HG03469 (cell line): ENCODE measurements around the gene PLXDC2.
"Not testable (repeated sequence)": the region's sequence is repeated elsewhere in the genome, so short reads cannot be mapped to it uniquely, and the experiment has no call there.

Experiments
- ATAC-seq: cut with Tn5 transposase; IDR thresholded peaks from one replicate; pipeline ENCODE4 v1.9.1; 2021; ENCODE audit warnings: mild to moderate bottlenecking, moderate library complexity, moderate number of reproducible peaks; ENCODE audit not compliant: unreplicated experiment

Gene PLXDC2

DNA sequence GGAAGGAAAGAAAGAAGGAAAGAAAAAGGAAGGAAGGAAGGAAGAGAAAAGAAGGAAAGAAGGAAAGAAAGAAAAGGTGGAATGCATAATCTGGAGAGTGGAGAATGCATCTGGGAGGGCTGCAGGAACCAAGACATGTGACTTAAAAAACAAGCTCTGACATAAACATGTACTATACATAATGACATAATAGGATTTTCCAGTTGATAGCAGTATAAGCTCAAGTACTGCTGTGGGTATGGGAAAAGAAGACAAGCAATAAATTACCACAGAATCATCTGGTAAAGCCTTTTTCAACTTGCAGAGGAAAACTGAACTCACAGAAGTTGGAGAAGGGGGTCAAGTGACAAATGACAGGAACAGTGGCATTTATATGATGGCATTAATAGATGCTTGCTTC is 345.9 kb downstream of the PLXDC2 start:
- no peak for ATAC-seq

DNA sequence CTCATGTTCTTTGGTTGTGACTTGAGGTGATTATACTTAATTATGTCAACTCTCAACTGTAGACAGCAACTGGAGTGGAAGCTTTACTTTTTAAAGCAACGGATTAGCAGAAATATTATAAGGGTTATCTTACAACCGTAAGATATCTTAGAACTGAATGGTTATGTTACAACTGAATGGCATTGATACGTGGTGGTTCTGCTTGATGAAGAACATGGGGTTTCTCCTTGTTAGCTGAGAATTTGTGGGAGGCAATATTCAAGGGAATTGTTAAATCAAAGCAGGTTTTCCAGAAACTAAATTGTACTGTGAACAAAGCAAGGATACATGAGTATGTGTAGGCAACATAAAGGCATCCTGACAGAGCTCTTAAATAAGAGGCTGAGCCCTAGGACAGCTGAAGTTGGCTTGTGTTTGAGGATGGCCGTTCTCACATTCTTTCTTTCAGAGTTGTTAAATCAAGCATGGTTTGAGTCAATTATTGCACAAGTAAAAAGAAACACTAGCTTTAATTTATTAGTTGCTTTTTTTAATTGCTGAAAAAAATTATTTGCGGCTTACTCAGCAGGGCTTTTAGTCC is 350.0 kb downstream of the PLXDC2 start:
- no peak for ATAC-seq

DNA sequence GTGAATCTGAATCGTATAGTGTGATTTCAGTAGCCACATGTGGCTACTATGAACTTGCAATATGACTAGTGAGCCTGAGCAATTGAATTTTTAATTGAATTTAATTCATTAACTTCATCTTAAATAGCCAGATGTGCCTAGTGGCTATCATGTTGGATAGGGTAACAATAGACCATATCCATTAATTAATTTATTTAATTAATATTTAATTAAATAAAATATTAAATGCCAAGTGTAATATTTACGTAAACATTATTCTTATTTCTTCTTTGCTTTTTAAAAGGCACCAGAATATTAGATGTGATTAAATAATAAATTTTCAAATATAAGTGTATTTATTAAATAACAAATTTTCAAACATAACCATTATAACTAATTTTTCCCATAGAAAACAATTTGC is 354.4 kb downstream of the PLXDC2 start:
- no peak for ATAC-seq

DNA sequence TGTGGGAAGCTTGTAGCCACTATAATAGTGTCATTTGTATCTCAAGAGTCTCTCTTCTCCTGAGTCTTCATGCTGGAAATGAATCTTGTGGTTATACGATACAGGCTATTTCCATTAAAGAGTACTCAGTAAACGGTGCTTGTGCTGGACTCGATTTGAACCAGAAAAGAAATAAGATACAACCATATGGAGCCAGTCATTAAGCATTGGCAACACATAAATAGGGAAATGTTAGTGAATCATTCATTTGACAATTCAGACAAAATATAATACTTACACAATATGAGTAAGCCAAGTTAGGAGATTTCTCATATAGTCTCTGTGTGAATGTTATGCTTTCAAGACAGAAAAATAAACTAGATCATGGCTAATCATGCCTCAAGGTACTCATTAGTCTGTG is 356.8 kb downstream of the PLXDC2 start:
- no peak for ATAC-seq

DNA sequence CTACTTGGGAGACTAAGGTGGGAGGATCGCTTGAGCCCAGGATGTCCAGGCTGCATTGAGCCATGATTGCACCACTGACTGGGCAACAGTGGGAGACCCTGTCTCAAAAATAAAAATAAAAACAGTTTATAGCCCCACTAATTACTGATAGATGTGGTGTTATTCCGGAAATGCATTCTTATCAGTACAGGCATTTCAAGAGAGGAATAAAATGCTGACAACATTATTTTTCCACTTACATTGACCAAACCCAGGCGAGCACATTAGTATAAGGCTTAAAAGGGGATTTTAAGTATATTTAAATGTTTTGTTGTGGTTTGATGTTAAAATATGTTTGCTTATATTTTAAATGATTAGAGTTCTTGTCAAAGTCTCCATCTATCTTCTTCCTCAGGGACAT is 359.5 kb downstream of the PLXDC2 start:
- no peak for ATAC-seq

DNA sequence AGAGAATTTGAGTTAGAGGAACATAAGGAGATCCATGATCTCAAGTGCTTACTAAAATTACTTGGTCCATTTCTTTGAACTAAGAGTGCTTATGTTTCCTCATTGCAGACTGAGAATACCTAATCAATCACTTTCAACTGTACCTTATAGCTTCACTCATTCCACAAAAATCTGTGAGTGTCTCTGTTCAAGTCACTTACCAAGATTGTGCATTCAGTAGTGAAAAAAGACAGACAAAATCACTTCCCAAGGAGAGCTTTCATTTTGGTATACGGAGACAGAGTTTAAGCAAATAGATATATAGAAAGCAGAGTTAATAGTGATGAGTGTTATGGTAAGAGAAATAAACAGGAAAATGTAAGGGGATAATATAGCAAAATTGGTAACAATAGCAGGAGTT is 364.5 kb downstream of the PLXDC2 start:
- no peak for ATAC-seq

DNA sequence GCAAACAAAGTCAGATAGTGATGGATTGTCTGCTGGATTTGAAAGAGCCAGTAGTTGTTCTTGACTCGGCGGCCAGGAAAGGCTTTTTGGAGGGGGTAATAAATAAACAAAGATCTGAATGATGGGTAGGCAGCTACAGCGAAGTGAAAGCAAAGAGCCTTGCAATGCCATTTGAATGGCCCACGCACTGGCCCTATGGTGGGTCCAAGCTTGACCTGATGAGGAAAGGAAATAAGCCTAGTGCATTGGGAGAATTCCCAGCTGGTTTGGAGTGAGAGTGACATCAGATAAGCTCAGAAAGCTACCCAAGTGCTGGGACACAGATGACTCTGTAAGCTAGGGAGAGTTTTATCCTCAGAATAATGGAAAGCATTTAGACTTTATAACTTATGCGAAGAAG is 365.2 kb downstream of the PLXDC2 start:
- no peak for ATAC-seq

DNA sequence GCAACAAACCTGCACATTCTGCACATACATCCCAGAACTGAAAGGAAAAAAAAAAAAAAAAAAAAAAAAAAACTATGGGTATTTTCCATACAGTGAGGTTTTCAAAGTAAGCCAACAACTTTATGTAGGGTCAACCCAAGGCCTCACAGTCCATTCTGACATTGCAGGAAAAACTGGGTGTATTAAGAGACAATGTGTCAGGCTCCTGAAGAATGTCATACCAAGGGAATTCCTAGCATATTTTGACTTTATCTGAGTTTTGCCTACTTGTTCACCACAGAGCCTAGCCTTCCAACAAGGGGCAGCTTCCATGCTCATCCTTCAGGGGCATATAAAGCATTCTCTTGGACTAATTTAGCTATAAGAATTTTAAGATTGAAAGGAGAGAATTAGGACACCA is 368.9 kb downstream of the PLXDC2 start:
- ATAC-seq: no peak

DNA sequence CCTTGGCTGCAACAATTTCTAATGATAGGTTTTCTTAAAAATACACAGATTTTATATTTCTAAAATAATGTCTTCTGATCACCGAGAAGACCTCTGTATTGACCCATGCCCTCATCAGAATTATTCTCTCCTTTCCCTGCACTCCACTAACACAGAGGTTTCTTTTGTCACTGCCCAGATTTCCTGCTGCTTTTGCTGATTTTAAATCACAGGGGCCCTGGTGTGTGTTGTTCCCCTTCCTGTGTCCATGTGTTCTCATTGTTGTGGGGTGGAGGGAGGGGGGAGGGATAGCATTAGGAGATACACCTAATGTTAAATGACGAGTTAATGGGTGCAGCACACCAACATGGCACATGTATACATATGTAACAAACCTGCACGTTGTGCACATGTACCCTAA is 375.2 kb downstream of the PLXDC2 start:
- ATAC-seq: not testable (repeated sequence)

DNA sequence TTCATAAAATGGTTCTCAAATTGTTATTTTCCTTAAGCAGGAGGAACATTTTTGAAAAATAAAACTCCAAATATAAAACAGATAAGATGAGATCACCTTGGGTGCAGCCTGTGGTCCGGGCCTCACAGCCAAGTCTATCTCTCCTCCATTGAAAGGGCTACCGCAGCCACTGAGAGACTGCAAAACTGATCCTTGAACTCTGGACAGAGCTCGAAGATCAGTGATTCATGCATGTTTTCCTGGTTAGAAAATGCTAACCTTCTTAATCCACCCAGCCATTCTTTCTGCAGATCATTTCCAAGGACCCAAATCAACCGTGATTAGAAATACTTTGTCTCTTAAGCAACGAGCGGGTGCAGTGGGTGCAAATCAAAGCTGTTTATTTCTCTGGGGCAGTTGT is 378.8 kb downstream of the PLXDC2 start:
- ATAC-seq: no peak

DNA sequence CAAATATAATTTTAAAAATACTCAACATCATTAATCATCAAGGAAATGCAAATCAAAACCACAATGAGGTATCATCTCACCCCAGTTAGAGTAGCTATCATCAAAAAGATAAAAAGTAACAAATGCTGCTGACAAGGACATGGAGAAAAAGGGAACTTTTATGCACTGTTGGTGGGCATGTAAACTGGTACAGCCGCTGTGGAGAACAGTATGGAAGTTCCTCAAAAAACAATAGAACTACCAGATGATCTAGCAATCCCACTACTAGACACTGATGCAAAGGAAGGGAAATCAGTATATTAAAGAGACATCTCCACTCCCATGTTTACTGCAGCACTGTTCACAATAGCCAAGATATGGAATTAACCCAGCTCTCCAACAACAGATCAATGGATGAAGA is 384.5 kb downstream of the PLXDC2 start:
- ATAC-seq: no peak

DNA sequence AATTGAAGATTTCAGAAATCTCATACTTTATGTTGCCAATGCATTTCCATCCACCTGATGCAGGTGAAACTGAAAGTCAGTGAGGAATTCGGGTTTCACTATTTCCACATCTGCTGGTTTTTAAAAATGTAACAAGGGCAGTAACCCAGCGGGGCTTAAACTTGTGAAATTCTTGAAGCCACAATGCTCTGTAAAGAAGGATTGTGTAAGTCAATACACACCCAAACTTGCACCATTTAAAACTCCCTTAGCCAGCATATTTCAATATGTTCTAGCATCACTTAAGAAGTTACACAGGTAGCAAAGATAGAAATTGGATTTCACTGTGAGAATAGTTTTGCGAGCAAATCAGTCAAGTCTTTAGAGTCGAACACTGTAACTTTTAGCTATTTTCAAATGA is 386.1 kb downstream of the PLXDC2 start:
- ATAC-seq: no peak

DNA sequence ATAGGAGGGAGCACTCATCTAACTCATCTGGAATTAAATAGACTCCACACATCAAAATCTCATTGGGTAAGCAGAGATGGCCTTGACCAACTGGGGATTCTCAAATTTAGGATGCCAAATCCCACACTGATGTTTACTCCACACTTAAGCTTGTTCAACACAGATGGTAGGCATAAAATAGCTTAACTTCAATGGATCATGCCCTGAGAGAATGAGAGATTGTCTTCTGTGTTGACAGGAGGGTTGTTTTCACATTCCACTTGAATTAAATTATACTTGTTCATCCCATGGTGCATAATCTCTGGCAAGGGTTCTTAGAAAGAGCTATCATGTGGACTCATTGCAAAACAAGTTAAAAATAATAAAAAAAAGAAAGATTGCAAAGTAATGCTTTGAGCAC is 391.4 kb downstream of the PLXDC2 start:
- ATAC-seq: no peak

DNA sequence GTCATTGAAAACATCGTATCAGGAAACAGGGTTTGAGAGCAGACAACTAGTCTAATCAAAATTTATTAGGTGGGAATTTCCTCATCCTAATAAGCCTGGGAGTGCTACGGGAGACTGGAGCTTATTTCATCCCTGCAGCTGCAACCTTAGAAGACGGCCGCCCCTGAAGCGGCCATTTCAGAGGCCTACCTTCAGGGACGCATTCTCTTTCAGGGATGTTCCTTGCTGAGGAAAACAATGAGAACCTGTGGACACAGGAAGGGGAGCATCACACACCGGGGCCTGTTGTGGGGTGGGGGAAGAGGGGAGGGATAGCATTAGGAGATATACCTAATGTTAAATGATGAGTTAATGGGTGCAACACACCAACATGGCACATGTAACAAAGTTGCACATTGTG is 392.9 kb downstream of the PLXDC2 start:
- ATAC-seq: not testable (repeated sequence)

DNA sequence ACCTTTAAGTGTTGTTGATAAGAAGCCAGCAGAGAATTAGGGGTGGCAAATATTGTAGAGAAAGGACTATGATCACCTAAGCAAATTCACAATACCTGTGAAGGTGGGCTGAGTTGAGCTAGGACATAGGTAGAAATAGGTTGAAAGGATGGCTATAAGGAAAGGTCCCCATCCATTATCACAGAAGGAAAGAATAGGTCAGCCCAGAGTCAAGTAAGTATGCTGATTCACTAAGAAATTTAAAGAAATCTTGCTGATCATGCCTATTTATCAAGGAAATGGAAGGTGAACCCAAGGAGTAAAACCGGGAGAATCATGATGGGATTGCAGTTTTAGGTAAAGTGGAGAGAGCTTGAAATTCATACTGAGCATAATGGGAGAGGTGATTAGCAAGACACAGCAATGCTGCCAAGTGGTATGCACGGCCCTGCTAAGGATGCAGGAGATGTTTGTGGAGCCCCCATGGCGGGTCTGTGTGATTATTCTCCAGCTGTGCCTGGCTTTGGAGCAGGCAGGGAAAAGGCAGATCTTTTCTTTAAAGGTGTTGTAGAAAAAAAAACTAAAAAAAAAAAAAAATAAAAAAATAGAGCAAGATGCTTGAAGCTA is 399.4 kb downstream of the PLXDC2 start:
- no peak for ATAC-seq

DNA sequence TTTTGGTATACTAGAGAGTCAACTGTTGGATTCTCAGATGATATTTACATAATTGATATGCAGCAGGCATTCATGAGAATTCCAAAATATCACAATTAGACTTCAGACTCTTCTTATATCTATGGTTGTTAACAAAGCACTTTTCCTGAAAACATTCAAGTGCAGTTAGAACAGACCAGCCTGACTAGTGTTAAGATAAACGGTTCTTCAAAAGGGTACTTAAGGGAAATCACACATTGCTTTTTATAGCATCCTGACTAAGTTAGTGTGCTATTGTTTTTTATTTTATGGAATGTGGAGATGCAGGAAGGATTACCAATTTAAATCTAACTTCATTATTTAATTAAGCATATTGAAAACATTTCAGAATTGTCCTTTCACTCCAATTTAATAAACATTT is 405.1 kb downstream of the PLXDC2 start:
- ATAC-seq: no peak

DNA sequence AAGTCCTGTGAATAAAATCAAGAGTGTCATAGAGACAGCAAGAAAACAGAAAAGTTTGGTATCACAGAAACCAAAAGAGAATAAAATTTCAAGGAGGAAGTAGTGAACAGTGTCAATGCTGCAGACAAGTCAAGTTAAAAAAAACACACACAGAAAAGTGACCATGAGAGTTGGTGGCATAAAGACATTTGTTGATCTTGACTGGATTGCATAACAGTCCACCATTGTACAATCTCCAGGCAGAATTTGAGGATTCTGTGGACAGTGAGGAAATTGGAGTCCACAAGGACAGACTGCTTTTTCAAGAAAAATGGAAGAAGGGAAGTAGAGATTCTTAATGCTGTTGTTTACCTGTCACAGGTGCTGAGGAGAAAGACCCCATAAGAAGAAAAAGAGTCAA is 412.5 kb downstream of the PLXDC2 start:
- ATAC-seq: no peak

DNA sequence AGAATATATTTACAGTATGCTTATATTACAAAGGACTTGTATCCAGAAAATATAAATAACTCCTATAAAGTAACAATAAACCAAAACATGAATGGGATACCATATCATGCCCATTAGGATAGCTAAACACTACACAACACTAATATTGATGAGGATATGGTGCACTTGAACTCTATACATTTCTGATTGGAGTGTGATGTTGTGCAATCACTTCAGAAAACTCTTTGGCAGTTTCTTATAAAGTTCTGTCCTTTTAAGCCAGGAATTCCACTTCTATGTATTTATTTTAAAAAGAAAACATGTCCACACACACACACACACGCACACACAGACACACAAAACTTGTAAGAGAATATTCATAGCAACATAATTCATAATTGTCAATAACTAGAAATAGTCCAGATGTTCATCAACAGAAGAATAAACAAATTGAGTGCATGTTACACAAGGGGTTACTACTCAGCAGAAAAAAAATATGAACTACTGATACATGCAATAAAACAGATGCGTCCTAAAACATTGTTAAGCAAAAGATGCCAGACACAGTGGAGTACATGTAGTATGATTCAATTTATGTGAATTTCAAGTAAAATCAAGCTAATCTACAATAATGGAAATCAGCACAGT is 416.0 kb downstream of the PLXDC2 start:
- no peak for ATAC-seq

DNA sequence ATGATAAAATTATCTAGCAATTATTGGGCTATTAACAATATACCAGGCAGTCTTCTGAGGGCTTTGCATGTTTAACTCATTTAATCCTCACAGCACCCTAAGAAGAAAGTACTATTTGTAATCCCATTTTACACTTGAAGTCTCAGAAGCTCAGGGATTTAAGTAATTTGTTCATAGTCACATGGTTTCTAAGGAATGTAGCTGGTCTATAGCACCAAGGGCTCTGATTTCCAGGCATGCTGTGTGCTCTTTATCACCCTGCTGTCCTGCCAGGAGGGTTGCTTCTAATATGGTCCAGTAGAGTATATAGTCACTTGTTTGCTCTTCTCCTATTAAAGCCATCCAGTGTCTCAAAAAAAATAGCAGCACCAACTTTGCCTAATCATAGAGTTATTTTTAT is 417.2 kb downstream of the PLXDC2 start:
- ATAC-seq: no peak

DNA sequence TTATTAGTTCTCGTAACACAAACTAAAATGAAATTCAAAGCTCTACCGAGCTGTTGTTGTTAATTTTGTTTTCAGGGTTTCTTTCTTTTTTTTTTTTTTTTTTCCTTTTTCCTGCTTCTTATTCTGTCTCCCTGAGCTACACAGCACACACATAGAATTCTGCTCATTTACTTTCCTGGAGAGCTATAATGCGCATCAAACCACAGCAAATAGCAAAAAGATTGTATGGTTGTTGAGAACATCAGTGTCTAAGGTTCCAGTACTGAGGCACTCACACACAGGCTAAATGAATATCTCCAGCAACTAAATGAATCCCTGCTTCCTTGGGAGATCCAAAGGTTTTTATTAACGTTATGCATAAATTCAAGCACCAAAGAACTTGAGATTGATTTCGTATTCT is 418.3 kb downstream of the PLXDC2 start:
- no peak for ATAC-seq

DNA sequence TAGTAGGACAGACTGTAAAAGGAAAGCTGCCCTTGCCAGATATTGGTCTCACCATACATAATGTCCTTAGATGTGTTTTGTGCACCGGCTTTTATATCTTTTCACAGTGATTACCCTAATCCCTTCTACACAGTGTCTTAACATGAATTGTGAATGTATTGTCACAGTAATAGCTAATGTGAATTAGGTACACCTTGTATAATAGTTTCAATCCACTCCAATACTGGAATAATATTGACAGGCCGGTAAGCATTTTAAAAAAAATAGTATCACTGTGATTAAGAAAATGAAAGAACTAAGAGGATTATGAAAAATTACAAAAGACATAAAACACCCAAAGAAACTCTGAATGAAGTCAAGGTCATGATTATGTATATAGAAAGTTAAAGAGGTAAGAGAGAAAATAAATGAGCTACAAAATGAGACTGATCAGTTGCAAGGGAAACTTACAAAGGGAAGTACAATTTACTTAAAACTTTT is 420.9 kb downstream of the PLXDC2 start:
- no peak for ATAC-seq

DNA sequence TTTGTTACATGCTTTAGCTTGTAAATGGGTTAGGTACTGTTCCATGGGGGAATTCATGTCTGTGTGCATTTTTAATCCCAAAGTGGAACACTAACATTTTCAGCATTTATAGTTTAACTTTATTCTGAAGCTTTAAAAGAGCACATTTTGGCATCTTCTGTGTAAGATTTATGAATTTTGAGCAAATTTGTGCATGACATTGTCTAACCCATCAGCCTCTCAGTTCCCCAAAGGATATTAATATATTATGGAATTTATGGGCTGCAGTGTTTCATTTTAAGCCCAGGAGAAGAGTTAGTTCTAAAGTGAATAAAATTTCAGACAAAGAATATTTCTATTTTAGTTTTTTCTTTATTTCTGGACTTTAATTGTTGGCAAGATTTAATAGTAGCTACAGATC is 421.4 kb downstream of the PLXDC2 start:
- no peak for ATAC-seq

DNA sequence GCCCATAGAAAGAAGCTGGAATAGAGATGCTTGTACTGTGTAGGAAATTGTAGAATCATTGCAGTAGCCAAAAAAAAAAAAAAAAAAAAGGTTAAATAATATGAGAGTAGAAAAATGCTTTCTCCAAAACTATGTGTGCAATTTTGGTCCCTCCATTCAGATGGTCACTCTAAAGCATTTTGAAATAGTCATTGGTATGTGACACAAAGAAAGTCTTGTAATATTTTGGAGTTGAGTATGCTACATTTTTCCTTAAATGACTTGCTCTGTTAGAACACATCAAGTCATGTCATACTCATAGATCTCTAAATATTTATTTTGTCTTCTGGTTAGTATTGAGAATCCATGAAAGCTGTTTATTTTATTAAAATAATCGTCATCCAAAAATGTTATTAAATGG is 424.4 kb downstream of the PLXDC2 start:
- no peak for ATAC-seq
